DMS79 treated with DMSO at 0.1 percent for 48 hours (cell line): ENCODE results near the gene TOM1L1.

Source experiments
- DNase-seq: peaks from one replicate; lab custom pipeline; 2025; lab: John Stamatoyannopoulos, UW

TOM1L1 gene

DNA sequence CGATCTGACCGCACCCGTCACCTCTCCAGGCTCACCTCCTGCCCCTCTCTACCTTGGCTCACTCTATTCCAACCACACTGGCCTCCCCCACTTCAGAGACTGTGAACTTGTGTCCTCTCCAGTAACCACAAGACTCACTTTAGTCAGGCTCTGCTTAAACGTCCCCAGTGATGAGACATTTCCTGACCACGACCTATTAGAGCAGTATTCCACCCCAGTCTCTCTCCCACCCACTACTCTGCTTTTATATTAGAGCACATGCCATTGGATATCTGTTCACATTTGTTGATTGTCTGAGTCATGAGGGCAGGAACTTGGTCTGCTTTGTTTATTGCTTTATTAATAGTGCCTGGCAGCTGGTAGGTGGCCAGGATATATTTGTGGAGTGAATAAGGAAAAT lies 47.7 kb downstream of the TOM1L1 start:
- DNase-seq, result no peak

DNA sequence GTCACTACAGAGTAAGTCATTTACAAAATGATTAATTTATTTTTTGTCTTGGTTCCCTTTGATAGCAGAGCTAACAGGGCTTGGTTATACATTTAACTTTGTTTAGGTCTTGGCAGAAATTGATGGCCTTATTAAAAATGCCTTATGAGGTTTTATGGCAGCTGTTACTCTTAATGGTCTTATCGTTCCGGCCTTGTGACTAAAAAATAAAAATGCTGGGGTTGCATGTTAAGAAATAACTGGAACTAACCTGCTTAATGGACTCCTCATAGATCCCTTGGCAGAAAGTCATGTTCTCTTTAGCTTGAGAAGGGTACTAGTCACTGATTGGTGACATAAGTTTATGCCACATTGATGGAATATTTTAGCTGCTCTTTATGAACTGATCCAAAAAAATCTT lies 49.5 kb downstream of the TOM1L1 start:
- DNase-seq, result no peak

GRCh38 chr17:54951286-54951685 lies 50.6 kb downstream of the TOM1L1 start:
- no peak for DNase-seq

DNA sequence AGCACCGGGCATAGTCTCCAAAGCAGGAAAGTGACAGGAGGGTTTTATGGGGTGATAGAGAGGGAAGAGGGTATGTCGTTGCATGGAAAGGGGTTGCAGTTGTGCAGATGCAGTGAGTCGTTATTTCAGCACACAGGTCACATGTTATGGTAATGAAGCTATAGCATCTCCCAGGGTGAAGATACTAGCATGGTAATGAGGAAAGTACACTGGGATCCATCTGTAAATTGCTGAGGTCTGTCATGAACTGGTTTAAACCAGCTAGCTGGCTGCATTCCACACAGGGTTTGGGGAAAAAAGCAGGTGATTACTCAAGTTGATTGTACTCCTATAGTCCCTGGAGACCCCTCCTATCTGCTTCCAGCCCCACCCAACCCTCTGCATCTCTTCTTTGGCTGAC lies 56.1 kb downstream of the TOM1L1 start:
- DNase-seq, result no peak

DNA sequence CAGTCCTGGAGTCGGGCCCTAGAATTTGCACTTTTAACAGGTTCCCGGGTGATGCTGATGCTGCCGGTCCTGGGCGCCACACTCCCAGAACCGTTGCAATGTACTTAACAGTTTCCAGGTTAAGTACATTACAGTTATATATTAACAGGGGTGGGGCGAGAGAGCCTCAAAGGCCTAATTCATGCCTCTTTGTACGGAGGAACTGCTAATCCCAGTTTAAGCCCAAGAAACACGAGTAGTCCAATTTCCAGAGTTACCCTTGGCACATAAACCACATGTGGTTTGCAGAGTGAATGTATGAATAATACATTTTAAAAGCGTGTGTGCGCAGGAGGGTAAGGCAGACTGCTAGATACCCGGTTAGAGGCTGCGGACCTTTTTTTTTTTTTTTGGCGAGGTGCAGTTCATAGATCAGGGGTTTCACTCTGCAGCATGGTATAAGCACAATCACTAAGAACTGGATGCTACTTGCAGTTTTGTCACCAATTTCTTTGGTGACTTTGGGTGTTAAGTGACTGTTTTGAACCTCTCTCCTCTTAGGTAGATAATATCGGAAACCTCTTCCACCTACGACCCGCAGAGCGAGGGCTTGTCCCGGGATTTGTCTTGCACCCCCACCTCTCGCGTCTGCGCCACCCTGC lies 67.1 kb downstream of the TOM1L1 start:
- no peak for DNase-seq

- DNase-seq, result peak; percentile 86
These were observed 67.8 kb downstream of the TOM1L1 start, which contains the start of the genes COX11 and STXBP4 for GRCh38 chr17:54968262-54968987. COX11 (minus strand) TSS chr17:54968654; CDS start chr17:54968646, 8 bp downstream. STXBP4 (plus strand) TSS chr17:54968765; CDS start chr17:54986220, 17,455 bp downstream.

- no peak for DNase-seq
These were observed 68.3 kb downstream of the TOM1L1 start for GRCh38 chr17:54968988-54969332.

- no peak for DNase-seq
These were observed 69.3 kb downstream of the TOM1L1 start for GRCh38 chr17:54969658-54970572.

GRCh38 chr17:54971147-54971546 lies 70.5 kb downstream of the TOM1L1 start:
- DNase-seq, result no peak

GRCh38 chr17:54971901-54972300 lies 71.2 kb downstream of the TOM1L1 start:
- no peak for DNase-seq

DNA sequence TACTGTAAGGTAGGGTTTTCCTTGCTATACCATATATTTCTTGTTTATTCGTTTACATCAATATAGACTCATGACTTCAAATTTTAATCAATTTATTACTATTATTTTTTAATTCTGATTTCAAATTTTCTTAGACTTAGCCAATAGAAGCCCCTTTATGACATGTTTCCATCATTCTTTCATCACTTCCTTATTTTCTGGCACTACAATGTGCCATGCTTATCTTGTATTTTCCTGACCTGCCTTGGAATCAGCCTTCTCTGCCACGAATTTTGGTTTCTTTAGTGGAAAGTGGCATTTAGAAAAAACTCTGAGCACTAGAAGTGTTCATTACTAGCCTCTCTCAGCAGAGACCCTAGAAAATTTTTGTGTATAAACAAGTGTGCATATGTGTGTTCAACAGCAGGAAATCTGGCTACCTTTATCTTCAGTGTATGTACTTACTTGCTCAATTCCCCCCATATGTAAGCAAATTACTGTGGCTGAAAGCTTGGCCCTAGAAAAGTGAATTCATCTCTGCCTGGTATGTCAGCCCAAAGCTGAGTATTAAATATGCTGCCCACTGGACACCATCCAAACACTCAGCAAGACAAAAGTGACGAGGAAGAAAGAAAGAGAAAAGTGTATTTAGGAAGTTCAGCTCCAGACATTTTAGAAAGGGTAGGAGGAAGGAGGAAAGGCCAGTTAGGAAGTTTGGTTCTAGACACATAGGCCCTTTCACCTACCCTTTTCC lies 71.9 kb downstream of the TOM1L1 start:
- DNase-seq, result no peak

DNA sequence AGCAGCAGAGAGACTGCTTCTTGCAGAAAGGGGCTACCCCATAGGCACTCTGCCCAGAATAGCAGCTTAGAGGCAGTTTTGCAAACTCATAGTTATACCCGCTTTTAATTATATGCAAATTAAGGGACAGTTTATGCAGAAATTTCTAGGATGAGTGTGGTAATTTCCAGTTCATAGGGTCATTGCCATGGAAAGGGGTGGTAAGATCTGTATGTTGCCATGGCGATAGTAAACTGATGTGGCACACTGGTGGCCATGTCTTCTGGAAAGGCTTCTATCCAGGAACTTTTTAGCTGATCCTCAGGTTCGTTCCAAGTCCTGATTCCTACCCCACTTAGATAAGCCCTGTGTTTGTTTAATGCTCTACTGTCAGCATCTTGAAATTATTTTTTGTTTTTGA lies 74.1 kb downstream of the TOM1L1 start:
- DNase-seq, result no peak

GRCh38 chr17:54976316-54976715 lies 75.7 kb downstream of the TOM1L1 start:
- DNase-seq, result no peak

GRCh38 chr17:54977744-54978143 lies 77.1 kb downstream of the TOM1L1 start:
- no peak for DNase-seq

DNA sequence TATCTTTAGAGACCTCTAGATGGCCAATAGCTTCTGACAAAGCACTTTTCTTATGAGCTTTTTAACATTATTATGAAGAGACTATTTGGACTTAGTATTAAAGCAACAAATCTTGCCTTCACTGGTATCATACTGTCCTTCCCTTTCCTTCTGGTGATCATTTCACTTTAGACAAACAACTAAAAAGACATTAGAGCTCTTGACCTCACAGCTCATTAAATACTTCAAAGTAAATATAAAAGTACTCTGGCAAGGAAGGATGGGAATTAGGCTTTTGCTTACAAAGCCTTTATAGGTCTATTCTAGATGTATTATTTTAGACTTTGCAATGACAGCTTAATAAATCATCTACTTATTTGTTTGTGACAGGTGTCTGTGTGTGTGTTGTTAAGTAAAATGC lies 79.0 kb downstream of the TOM1L1 start:
- no peak for DNase-seq

- DNase-seq, result no peak
These were observed 79.7 kb downstream of the TOM1L1 start for GRCh38 chr17:54980375-54980774.

GRCh38 chr17:54982399-54982798 lies 81.7 kb downstream of the TOM1L1 start:
- DNase-seq, result no peak

DNA sequence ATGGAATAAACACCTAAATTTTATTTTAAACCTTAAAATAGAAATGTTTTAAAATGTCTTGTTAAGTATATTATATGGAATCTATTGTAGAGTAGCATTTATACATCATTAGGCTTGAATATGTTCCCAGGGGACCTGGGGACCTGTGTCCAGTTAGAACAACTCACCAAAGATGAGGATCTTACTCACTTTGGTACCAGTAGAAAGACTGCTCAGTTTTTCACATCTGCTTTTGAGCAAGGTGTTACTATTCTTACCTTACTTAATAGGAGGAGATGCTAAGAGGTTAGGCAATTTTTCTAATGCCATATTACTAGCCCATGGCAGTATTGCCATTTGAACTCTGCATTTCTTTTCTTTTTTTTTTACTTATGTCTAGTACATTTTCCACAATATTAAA lies 82.6 kb downstream of the TOM1L1 start:
- DNase-seq, result no peak

DNA sequence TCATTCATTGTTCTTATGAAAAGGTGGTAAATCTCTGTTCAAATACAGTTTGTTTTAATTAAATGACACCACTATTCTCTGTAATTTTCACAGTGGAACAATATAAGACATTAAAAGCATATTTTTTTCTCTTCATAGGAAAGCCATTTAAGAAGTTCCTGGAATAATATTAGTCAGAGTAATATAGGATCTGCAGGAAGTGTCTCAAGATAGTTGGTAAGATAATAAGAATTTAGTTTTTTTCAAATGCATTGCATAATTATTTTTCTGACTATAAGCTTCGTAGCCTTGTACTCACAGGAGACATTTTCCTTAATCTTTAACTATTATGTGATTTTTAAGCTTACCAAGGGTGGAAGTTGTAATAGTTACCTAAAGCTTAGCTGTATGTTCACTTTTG lies 84.8 kb downstream of the TOM1L1 start:
- no peak for DNase-seq

DNA sequence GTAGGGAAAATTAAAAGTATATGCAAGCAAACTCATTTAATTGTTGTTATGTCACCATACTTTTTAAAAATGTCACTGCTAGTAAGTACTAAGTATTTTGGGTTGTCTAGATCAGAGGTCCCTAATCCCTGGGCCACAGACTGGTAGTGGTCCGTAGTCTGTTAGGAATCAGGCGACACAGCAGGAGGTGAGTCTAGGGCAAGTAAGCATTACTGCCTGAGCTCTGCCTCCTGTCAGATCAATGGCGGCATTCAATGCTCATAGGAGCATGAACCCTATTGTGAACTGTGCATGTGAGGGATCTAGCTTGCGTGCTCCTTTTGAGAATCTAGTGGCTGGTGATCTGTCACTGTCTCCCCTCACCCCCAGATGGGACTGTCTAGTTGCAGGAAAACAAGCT lies 89.5 kb downstream of the TOM1L1 start:
- DNase-seq, result no peak

DNA sequence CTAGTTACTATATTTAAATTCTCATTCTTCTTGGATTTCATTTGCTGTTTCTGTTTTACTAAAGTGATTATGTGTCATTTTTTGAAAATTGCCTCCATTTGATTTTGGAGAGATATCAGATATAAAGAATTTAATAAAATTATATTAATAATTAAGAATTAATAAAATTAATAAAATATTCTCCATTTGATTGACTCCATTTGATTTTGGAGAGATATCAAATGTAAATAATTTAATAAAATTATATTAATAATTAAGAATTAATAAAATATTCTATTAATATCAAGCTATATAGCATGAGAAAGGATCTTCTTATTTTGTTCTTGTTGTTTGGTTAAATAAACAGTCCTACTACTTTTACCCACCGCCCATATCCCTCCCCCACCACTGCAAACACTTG lies 90.9 kb downstream of the TOM1L1 start:
- no peak for DNase-seq
